SU-DHL-6 (cell line): ENCODE data around the gene SGCA.

Experiments used
- EZH2phosphoT487 ChIP-seq: fragments of 200-600 bp; sonication (generic), shearing (Covaris generic); conservative IDR thresholded peaks from 2 replicates; pipeline ENCODE4 v1.6.1; 2018; ENCODE audit warnings: mild to moderate bottlenecking, antibody characterized with exemption, low read length, moderate library complexity, mixed read lengths
- TF ChIP-seq, protein P1 (sequence below): fragments of 200-600 bp; sonication (generic); IDR thresholded peaks from one replicate; pipeline ENCODE4 v1.5.1; 2017; ENCODE audit warnings: antibody characterized with exemption, mild to moderate bottlenecking, low read length, moderate library complexity; ENCODE audit not compliant: insufficient read depth, poor library complexity, severe bottlenecking

DNA sequence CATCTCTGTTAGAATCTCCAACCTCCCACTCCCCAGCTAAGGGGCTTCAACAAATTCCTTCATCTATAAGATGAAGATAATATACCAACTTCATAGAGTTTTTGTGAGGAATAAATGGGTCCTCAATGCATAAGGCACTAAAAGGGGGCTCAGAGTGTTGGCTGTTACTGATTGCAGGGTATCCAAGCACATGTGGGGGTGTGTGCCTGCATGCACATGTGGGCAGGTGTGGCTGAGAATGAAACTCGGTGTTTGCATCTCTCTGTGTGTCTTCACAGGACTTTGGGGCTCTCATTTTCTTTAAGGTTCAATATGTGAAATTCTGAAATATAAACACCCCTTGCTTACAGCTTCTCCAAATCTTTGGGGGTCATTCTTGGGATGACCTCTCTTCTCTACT, 11.2 kb upstream of the SGCA start:
- TF ChIP-seq, protein P1, sequence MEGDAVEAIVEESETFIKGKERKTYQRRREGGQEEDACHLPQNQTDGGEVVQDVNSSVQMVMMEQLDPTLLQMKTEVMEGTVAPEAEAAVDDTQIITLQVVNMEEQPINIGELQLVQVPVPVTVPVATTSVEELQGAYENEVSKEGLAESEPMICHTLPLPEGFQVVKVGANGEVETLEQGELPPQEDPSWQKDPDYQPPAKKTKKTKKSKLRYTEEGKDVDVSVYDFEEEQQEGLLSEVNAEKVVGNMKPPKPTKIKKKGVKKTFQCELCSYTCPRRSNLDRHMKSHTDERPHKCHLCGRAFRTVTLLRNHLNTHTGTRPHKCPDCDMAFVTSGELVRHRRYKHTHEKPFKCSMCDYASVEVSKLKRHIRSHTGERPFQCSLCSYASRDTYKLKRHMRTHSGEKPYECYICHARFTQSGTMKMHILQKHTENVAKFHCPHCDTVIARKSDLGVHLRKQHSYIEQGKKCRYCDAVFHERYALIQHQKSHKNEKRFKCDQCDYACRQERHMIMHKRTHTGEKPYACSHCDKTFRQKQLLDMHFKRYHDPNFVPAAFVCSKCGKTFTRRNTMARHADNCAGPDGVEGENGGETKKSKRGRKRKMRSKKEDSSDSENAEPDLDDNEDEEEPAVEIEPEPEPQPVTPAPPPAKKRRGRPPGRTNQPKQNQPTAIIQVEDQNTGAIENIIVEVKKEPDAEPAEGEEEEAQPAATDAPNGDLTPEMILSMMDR: no peak
- no peak for TF ChIP-seq EZH2phosphoT487
